ENCODE measurements around the gene SMYD3. TPM values are rescaled to one million over a fixed set of nuclear protein-coding genes. Genes with fewer than 3 reads are reported as not detected.

The SMYD3 gene
- total RNA-seq, 2 donors from 2014 or later = 13.5 to 20.8 TPM

DNA sequence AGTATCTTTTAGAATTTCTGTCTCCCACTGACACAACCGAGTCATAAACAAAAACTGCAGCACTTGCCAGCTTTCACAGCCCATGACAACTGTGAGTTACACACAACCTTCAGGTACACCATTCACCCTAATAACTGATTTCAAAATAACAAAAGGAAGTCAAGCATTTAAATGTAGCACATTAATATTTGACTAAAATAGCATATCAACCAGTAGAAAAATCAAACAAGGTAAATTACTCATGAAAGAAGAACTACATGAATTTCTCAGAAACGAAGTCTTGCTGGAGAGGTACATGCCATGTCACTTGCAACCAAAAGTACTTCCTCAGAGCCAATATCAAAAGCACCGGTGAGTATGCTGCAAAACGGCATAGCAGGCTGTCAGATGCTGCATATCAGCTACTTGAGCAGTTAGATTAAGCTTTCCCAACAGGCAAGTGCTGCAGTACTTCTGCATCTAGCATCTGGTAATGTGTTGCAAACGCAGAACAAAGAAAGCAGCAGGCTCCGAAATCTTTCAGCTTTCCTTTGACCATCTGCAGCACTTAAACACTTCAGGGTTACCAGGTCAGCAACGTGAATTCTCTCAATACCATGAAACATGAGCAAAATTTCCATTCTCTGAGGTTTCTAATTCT lies 223.2 kb downstream of the SMYD3 start:
- Histone ChIP-seq H3K4me3 (no peak overlapping the region), H3K27me3 (no peaks in the 10 kb centered on the region), H3K27ac (no peak overlapping the region), H3K9me3 (no peaks in the 10 kb centered on the region), H3K36me3 (replicated peaks in 1 of 2; ENCODE audit: insufficient read depth in 1 of 2, low read depth in 2 of 2) (no peaks in the 10 kb centered on the region), H3K4me1 (no peaks in the 10 kb centered on the region)
- DNase-seq (no peak), ATAC-seq (no peak)
- intact Hi-C loops (cut with DNase I) = no loop called here
- TF ChIP-seq, protein P1, sequence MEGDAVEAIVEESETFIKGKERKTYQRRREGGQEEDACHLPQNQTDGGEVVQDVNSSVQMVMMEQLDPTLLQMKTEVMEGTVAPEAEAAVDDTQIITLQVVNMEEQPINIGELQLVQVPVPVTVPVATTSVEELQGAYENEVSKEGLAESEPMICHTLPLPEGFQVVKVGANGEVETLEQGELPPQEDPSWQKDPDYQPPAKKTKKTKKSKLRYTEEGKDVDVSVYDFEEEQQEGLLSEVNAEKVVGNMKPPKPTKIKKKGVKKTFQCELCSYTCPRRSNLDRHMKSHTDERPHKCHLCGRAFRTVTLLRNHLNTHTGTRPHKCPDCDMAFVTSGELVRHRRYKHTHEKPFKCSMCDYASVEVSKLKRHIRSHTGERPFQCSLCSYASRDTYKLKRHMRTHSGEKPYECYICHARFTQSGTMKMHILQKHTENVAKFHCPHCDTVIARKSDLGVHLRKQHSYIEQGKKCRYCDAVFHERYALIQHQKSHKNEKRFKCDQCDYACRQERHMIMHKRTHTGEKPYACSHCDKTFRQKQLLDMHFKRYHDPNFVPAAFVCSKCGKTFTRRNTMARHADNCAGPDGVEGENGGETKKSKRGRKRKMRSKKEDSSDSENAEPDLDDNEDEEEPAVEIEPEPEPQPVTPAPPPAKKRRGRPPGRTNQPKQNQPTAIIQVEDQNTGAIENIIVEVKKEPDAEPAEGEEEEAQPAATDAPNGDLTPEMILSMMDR (IDR thresholded peaks at IDR 0.05) = no peak
- no peak for TF ChIP-seq POLR2A (IDR thresholded peaks at IDR 0.05)
- 57 to 59% methylated on average over 7 of the region's 7 CpGs for WGBS, 2 donors

DNA sequence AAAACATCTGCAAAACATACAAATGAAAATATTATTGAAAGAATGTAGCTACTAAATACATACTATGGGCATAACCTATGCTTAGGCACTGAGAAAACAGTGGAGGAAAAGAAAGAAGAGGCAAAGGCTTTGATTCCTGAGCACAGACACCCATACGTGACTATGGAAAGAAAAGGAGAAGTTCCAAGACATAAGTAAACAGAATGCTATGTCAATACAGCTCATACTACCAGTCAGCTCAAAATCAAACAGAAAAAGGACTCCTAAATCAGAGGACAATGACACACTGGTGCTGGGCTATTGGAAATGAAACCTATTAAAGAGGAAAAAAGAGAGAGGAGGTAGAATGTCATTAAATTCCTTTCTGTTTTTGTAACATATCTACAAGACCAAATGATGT lies 225.4 kb downstream of the SMYD3 start:
- TF ChIP-seq, protein P1 (IDR thresholded peaks at IDR 0.05) = no peak
- no peak for TF ChIP-seq POLR2A (IDR thresholded peaks at IDR 0.05)
- Histone ChIP-seq H3K36me3 (replicated peaks in 1 of 2; ENCODE audit: insufficient read depth in 1 of 2, low read depth in 2 of 2) (no peaks in the 10 kb centered on the region), H3K4me3 (no peak overlapping the region), H3K27me3 (no peaks in the 10 kb centered on the region), H3K27ac (no peak overlapping the region), H3K4me1 (no peaks in the 10 kb centered on the region), H3K9me3 (no peaks in the 10 kb centered on the region)
- no peak for ATAC-seq
- intact Hi-C loops (cut with DNase I) = no loop called here
- 21 to 22% methylated on average over 1 of the region's 1 CpG for WGBS, 2 donors
- no peak for DNase-seq

DNA sequence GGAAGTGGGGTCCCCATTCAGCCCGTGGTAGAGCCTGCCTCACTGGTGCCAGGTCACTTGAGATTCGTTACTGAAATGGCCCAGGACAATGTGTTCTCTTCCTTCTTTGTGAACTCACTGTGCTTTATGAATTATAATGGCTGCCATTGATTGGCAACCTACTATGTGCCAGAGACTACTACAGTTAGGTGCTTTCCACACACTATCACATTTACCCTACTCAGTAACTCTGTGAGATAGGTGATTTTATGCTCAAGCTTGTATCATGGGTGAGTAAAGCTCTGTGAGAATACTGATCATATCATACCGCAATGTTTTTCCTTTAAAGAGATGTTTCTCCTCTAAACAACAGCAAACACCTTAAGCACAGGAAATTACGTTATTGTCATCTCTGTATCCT lies 225.9 kb downstream of the SMYD3 start:
- Histone ChIP-seq H3K27me3 (no peaks in the 10 kb centered on the region), H3K9me3 (no peaks in the 10 kb centered on the region), H3K36me3 (replicated peaks in 1 of 2; ENCODE audit: insufficient read depth in 1 of 2, low read depth in 2 of 2) (no peaks in the 10 kb centered on the region), H3K4me1 (no peaks in the 10 kb centered on the region), H3K27ac (no peak overlapping the region), H3K4me3 (no peak overlapping the region)
- DNase-seq (no peak), ATAC-seq (no peak)
- 85 to 91% methylated on average over 4 of the region's 4 CpGs for WGBS, 2 donors
- TF ChIP-seq POLR2A (IDR thresholded peaks at IDR 0.05) = no peak
- TF ChIP-seq, protein P1 (IDR thresholded peaks at IDR 0.05) = no peak
- intact Hi-C loops (cut with DNase I) = no loop called here

DNA sequence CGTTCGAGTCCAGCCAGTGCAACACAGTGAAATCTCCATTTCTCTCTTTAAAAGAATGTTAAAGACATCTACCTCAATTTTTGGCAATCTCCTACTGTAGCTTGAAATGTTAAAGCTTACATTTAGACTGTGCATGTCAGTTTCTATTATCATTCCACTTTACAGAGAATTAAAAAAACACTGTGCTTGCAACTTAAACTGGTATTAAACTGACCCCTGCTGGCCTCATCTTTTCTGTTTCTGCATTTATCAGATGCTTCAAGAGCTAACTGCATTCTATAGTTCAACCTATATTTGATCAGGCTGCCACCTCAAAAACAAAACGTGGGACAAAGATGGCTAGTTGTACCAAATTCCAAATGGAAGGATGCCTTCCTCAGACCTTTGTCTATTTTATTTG lies 226.5 kb downstream of the SMYD3 start:
- intact Hi-C loops (cut with DNase I) = no loop called here
- ATAC-seq (no peak), DNase-seq (no peak)
- TF ChIP-seq, protein P1 (IDR thresholded peaks at IDR 0.05) = peak in 2 of 7 experiments; percentile 7 to 9
- TF ChIP-seq POLR2A (IDR thresholded peaks at IDR 0.05) = no peak
- Histone ChIP-seq H3K9me3 (no peaks in the 10 kb centered on the region), H3K4me1 (no peaks in the 10 kb centered on the region), H3K27ac (no peak overlapping the region), H3K27me3 (no peaks in the 10 kb centered on the region), H3K36me3 (replicated peaks in 1 of 2; ENCODE audit: insufficient read depth in 1 of 2, low read depth in 2 of 2) (no peaks in the 10 kb centered on the region), H3K4me3 (no peak overlapping the region)
- 86 to 87% methylated on average over 3 of the region's 3 CpGs for WGBS, 2 donors

DNA sequence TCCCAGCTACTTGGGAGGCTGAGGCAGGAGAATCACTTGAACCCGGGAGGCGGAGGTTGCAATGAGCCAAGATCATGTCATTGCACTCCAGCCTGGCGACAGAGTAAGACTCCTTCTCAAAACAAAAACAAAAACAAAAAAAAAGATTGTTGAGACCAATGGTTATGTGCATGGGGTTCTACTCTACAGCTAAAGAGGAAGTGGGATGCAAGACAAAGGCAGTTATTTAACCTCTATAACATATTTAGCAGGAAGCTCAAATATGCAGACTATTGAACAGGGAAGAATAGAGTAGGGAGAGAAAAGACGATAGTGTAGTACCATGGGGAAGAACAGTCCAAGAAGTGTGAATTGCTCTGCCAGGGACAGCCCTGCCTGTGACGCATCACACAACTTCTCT lies 227.7 kb downstream of the SMYD3 start:
- DNase-seq (no peak), ATAC-seq (no peak)
- Histone ChIP-seq H3K27me3 (no peaks in the 10 kb centered on the region), H3K36me3 (replicated peaks in 1 of 2; ENCODE audit: insufficient read depth in 1 of 2, low read depth in 2 of 2) (no peaks in the 10 kb centered on the region), H3K27ac (no peak overlapping the region), H3K4me1 (no peaks in the 10 kb centered on the region), H3K9me3 (no peaks in the 10 kb centered on the region), H3K4me3 (no peak overlapping the region)
- intact Hi-C loops (cut with DNase I) = no loop called here
- WGBS, 2 donors = 90 to 92% methylated on average over 5 of the region's 5 CpGs
- TF ChIP-seq, protein P1 (IDR thresholded peaks at IDR 0.05) = no peak
- TF ChIP-seq POLR2A (IDR thresholded peaks at IDR 0.05) = no peak
